NK-92 treated with Interleukin-12 subunit alpha and Interleukin-12 subunit beta, amount 100 ng/mL, for 24 hours (cell line): ENCODE data around the gene VIPR2.
"Not testable (repeated sequence)": the region's sequence is repeated elsewhere in the genome, so short reads cannot be mapped to it uniquely, and the experiment has no call there.

Experiments used
- DNase-seq: peaks from one replicate; lab custom pipeline; 2025; lab: John Stamatoyannopoulos, UW

The VIPR2 gene

GRCh38 chr7:159104188-159104920 lies 40.3 kb downstream of the VIPR2 start:
- DNase-seq: no peak

GRCh38 chr7:159103382-159104187 lies 41.1 kb downstream of the VIPR2 start:
- DNase-seq: no peak

- DNase-seq: no peak
These were observed 41.8 kb downstream of the VIPR2 start for GRCh38 chr7:159102681-159103381.

GRCh38 chr7:159101661-159102091 lies 43.0 kb downstream of the VIPR2 start:
- not testable (repeated sequence) for DNase-seq

GRCh38 chr7:159101083-159101395 lies 43.6 kb downstream of the VIPR2 start:
- DNase-seq: not testable (repeated sequence)

GRCh38 chr7:159100281-159101082 lies 44.2 kb downstream of the VIPR2 start:
- not testable (repeated sequence) for DNase-seq

- DNase-seq: no peak
These were observed 44.9 kb downstream of the VIPR2 start for GRCh38 chr7:159099711-159100231.

GRCh38 chr7:159098811-159099655 lies 45.6 kb downstream of the VIPR2 start:
- no peak for DNase-seq

GRCh38 chr7:159098424-159098786 lies 46.3 kb downstream of the VIPR2 start:
- DNase-seq: no peak

- DNase-seq: no peak
These were observed 46.8 kb downstream of the VIPR2 start for GRCh38 chr7:159097661-159098423.

- DNase-seq: no peak
These were observed 47.7 kb downstream of the VIPR2 start for GRCh38 chr7:159096736-159097581.

GRCh38 chr7:159095979-159096411 lies 48.7 kb downstream of the VIPR2 start:
- DNase-seq: no peak

- DNase-seq: no peak
These were observed 49.5 kb downstream of the VIPR2 start for GRCh38 chr7:159094919-159095915.

GRCh38 chr7:159094023-159094740 lies 50.5 kb downstream of the VIPR2 start:
- DNase-seq: no peak

- DNase-seq: no peak
These were observed 51.2 kb downstream of the VIPR2 start for GRCh38 chr7:159093351-159093971.

- DNase-seq: no peak
These were observed 52.0 kb downstream of the VIPR2 start for GRCh38 chr7:159092701-159093121.
